HepG2 (cell line): ENCODE data around the gene PCDHGA2.

Experiments
- BHLHE40 ChIP-seq: IDR thresholded peaks from 2 replicates; pipeline ENCODE4 v1.6.1; 2011; ENCODE audit warnings: low read length, improper control_type of control experiment
- KDM4B ChIP-seq: sonication (generic); formaldehyde crosslinking; IDR thresholded peaks from 2 replicates; pipeline ENCODE4 v1.4.0; 2020; ENCODE audit warnings: missing genetic modification reagents
- KLF13 ChIP-seq: sonication (generic); formaldehyde crosslinking; IDR thresholded peaks from 2 replicates; pipeline ENCODE4 v1.4.0; 2020; ENCODE audit warnings: mild to moderate bottlenecking, missing genetic modification reagents
- ZBTB20 ChIP-seq: sonication (generic); formaldehyde crosslinking; IDR thresholded peaks from 2 replicates; pipeline ENCODE4 v1.8.1; 2023; ENCODE audit warnings: missing genetic modification reagents, low read depth, mild to moderate bottlenecking, borderline replicate concordance

DNA sequence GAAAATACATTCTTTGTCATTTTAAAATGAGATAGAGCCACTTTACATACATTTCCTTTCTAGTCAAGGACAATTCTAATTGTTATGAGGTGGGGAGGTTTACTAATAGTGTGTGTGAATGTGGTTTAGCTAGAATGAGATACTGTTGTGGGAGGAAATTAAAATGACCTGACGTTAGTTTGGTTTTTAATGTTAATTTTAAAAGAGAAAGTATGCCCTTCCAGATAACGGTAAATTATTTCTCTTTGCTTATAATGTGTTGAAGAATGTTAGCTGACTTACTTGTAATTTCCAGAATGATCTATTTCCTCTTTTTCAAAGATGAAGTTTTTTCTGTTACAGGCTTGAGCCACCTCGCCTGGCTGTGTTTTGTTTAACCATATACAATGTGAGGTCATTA lies 16.3 kb upstream of the PCDHGA2 start:
- no peak for TF ChIP-seq KDM4B
- no peak for TF ChIP-seq ZBTB20
- no peak for TF ChIP-seq KLF13 (CRISPR knock-in tag)
- no peak for TF ChIP-seq BHLHE40
